ENCODE measurements around the gene SPATA9.

DNA sequence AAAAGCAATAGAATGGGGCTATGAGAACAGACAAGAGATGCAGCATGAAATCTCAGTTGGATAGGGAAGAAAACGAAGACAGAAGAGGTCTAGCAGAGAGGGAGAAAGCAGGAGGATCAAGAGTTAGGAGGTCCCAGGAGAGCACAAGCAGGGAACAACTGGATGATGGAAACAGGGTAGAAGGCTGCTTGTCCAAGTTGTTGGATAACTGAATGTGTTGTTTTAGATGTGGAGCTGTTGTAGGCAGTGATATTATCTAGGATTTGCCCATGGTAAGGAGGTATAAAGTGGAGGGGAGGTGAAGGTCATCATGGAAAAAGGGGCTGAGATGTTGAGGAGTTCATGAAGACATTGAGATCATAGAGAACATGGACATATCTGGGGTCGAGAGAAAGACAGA, 35.9 kb upstream of the SPATA9 start:
- TF ChIP-seq, protein P1, sequence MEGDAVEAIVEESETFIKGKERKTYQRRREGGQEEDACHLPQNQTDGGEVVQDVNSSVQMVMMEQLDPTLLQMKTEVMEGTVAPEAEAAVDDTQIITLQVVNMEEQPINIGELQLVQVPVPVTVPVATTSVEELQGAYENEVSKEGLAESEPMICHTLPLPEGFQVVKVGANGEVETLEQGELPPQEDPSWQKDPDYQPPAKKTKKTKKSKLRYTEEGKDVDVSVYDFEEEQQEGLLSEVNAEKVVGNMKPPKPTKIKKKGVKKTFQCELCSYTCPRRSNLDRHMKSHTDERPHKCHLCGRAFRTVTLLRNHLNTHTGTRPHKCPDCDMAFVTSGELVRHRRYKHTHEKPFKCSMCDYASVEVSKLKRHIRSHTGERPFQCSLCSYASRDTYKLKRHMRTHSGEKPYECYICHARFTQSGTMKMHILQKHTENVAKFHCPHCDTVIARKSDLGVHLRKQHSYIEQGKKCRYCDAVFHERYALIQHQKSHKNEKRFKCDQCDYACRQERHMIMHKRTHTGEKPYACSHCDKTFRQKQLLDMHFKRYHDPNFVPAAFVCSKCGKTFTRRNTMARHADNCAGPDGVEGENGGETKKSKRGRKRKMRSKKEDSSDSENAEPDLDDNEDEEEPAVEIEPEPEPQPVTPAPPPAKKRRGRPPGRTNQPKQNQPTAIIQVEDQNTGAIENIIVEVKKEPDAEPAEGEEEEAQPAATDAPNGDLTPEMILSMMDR (IDR thresholded peaks at IDR 0.05; ENCODE audit: borderline replicate concordance, extremely low read depth, low read length, poor library complexity, severe bottlenecking): no peak
- TF ChIP-seq EZH2 (IDR thresholded peaks at IDR 0.05; ENCODE audit: borderline replicate concordance, low read depth, low read length, severe bottlenecking): no peak

Measured in DND-41 (cell line).